Esophagus muscularis mucosa (tissue), 3 donors: ENCODE data around the gene TLR8.

ENCODE experiments used
- CTCF ChIP-seq, 3 experiments: fragments of 200-600 bp in 2 of 3; fragments of 450-650 bp in 1 of 3; sonication (generic) in 2 of 3; IDR thresholded peaks; one replicate each; pipeline ENCODE4 v1.5.1; 2017 to 2019; ENCODE audit warnings: antibody characterized with exemption in 3 of 3, mild to moderate bottlenecking in 2 of 3, moderate library complexity in 1 of 3
- POLR2A ChIP-seq: fragments of 450-650 bp; IDR thresholded peaks from one replicate; pipeline ENCODE4 v1.6.1; 2017; ENCODE audit warnings: antibody characterized with exemption, moderate library complexity, mild to moderate bottlenecking, low read depth

- no peak for TF ChIP-seq CTCF (IDR thresholded peaks at IDR 0.05)
- TF ChIP-seq POLR2A, result no peak
Observed at GRCh38 chrX:12948495-12948894, 42.1 kb downstream of the TLR8 start.
